A549 (cell line): ENCODE data around the gene AP5S1.
"Not testable (repeated sequence)": the region's sequence is repeated elsewhere in the genome, so short reads cannot be mapped to it uniquely, and the experiment has no call there.

Experiments
- CTCF ChIP-seq: fragments of >200 bp; sonication (Bioruptor Twin); formaldehyde crosslinking; IDR thresholded peaks from 3 replicates; pipeline ENCODE4 v1.5.1; 2016
- ELK1 ChIP-seq: fragments of 150-350 bp; IDR thresholded peaks from 2 replicates; pipeline ENCODE4 v1.6.1; 2014; ENCODE audit warnings: low read depth, mild to moderate bottlenecking, low read length
- POLR2A ChIP-seq: IDR thresholded peaks from 2 replicates; pipeline ENCODE4 v1.6.1; 2012; ENCODE audit warnings: mild to moderate bottlenecking, low read length
- POLR2AphosphoS2 ChIP-seq: conservative IDR thresholded peaks from 2 replicates; pipeline ENCODE4 v1.6.1; 2012; ENCODE audit warnings: low read length, improper control_type of control experiment, inconsistent platforms
- RAD21 ChIP-seq, 2 experiments: fragments of >200 bp in 1 of 2; sonication (Bioruptor Twin) in 1 of 2; formaldehyde crosslinking in 1 of 2; IDR thresholded peaks in 1 of 2; conservative IDR thresholded peaks in 1 of 2; 2 replicates in 1 of 2; 3 replicates in 1 of 2; pipeline ENCODE4 v1.6.1; 2012 to 2018; ENCODE audit warnings: inconsistent platforms in 1 of 2
- RARB ChIP-seq: fragments of 250-450 bp; sonication (Bioruptor Pico); IDR thresholded peaks from 2 replicates; pipeline ENCODE4 v1.8.0; 2021; ENCODE audit warnings: mild to moderate bottlenecking, moderate library complexity

- TF ChIP-seq CTCF; POLR2A; ELK1; POLR2AphosphoS2; RAD21 (conservative IDR thresholded peaks at IDR 0.05 in 1 of 2, IDR thresholded peaks at IDR 0.05 in 1 of 2); RARB: not testable (repeated sequence)
Observed at GRCh38 chr20:3843990-3844619, 23.8 kb downstream of the AP5S1 start.
